GM23338 (cell line): ENCODE data around the gene RIPK4. TPM values are rescaled to one million over a fixed set of nuclear protein-coding genes. Genes with fewer than 3 reads are reported as not detected.

Experiments used
- ATAC-seq: fragments of 200-7000 bp; cut with Tn5 transposase; 3 replicates; pipeline ENCODE4 v1.9.1; 2020
- DNase-seq: peaks from one replicate; pipeline ENCODE4 v3.0.0-alpha.2; 2015; ENCODE audit warnings: low spot score
- H2AFZ ChIP-seq: fragments of 200-600 bp; sonication (generic); 2 replicates; pipeline ENCODE4 v1.8.0; 2016; ENCODE audit warnings: antibody characterized with exemption, mild to moderate bottlenecking, moderate library complexity
- H3F3A ChIP-seq: fragments of 200-600 bp; sonication (generic); replicated peaks from 2 replicates; pipeline ENCODE4 v1.8.0; 2017; ENCODE audit warnings: antibody characterized with exemption, mixed run types, low read depth
- H3K27ac ChIP-seq: fragments of 200-600 bp; sonication (generic); 2 replicates; pipeline ENCODE4 v1.6.1; 2016; ENCODE audit warnings: low read depth
- H3K27me3 ChIP-seq: fragments of 200-600 bp; sonication (generic); 2 replicates; pipeline ENCODE4 v1.8.0; 2016; ENCODE audit warnings: mild to moderate bottlenecking, mixed run types, moderate library complexity; ENCODE audit not compliant: insufficient read depth
- H3K36me3 ChIP-seq: fragments of 200-600 bp; sonication (generic); 2 replicates; pipeline ENCODE4 v1.8.0; 2016; ENCODE audit warnings: mild to moderate bottlenecking; ENCODE audit not compliant: insufficient read depth
- H3K4me1 ChIP-seq: fragments of 200-600 bp; sonication (generic); 2 replicates; pipeline ENCODE4 v1.8.0; 2016; ENCODE audit warnings: mild to moderate bottlenecking, moderate library complexity; ENCODE audit not compliant: insufficient read depth
- H3K4me2 ChIP-seq: fragments of 200-600 bp; sonication (generic); 2 replicates; pipeline ENCODE4 v1.7.1; 2017; ENCODE audit warnings: mixed run types
- H3K4me3 ChIP-seq: fragments of 200-600 bp; sonication (generic); 2 replicates; pipeline ENCODE4 v1.6.1; 2016; ENCODE audit warnings: mixed run types
- H3K79me2 ChIP-seq: fragments of 200-600 bp; sonication (generic); replicated peaks from 2 replicates; pipeline ENCODE4 v1.8.0; 2017; ENCODE audit warnings: mild to moderate bottlenecking; ENCODE audit not compliant: insufficient read depth
- H3K9me2 ChIP-seq: fragments of 200-600 bp; sonication (generic); 2 replicates; pipeline ENCODE4 v1.8.0; 2017; ENCODE audit not compliant: insufficient read depth
- H4K20me1 ChIP-seq: fragments of 200-600 bp; sonication (generic); replicated peaks from 2 replicates; pipeline ENCODE4 v1.8.0; 2017; ENCODE audit warnings: mild to moderate bottlenecking; ENCODE audit not compliant: insufficient read depth
- H3K27ac Mint-ChIP-seq: 2 replicates; pipeline ENCODE4 v1.8.0; 2020; ENCODE audit warnings: inconsistent platforms, mild to moderate bottlenecking, moderate library complexity, mixed read lengths
- H3K27me3 Mint-ChIP-seq: 3 replicates; pipeline ENCODE4 v1.8.0; 2022; ENCODE audit warnings: low read depth, mild to moderate bottlenecking, moderate library complexity, mixed read lengths, inconsistent platforms; ENCODE audit not compliant: insufficient read depth, poor library complexity
- H3K36me3 Mint-ChIP-seq: 3 replicates; pipeline ENCODE4 v1.8.0; 2021; ENCODE audit warnings: low read depth, mild to moderate bottlenecking, inconsistent platforms, moderate library complexity, mixed read lengths
- H3K4me1 Mint-ChIP-seq: 3 replicates; pipeline ENCODE4 v1.8.0; 2020; ENCODE audit warnings: mild to moderate bottlenecking, inconsistent platforms, mixed read lengths
- H3K4me3 Mint-ChIP-seq: 3 replicates; pipeline ENCODE4 v1.8.0; 2021; ENCODE audit warnings: moderate library complexity, mild to moderate bottlenecking, inconsistent platforms, mixed read lengths
- H3K9me3 Mint-ChIP-seq: 3 replicates; pipeline ENCODE4 v1.8.0; 2020; ENCODE audit warnings: moderate library complexity, mild to moderate bottlenecking, inconsistent platforms, mixed read lengths
- CREB1 ChIP-seq: fragments of 250-450 bp; sonication (Bioruptor Pico); IDR thresholded peaks from 2 replicates; pipeline ENCODE4 v1.5.0; 2020; ENCODE audit warnings: low read depth, mild to moderate bottlenecking, moderate library complexity
- EZH2 ChIP-seq: fragments of 200-600 bp; sonication (generic); IDR thresholded peaks from one replicate; pipeline ENCODE4 v1.8.0; 2017; ENCODE audit warnings: antibody characterized with exemption, mild to moderate bottlenecking, low read depth; ENCODE audit not compliant: unreplicated experiment
- EZH2phosphoT487 ChIP-seq: fragments of 200-600 bp; sonication (generic); IDR thresholded peaks from one replicate; pipeline ENCODE4 v1.8.1; 2018; ENCODE audit warnings: antibody characterized with exemption; ENCODE audit not compliant: unreplicated experiment
- JUNB ChIP-seq: IDR thresholded peaks from one replicate; pipeline ENCODE4 v1.6.1; 2016; ENCODE audit warnings: antibody characterized with exemption; ENCODE audit not compliant: unreplicated experiment
- NANOG ChIP-seq: IDR thresholded peaks from 2 replicates; pipeline ENCODE4 v1.6.1; 2016; ENCODE audit warnings: antibody characterized with exemption, borderline replicate concordance
- POLR2AphosphoS5 ChIP-seq: IDR thresholded peaks from 2 replicates; pipeline ENCODE4 v1.6.1; 2016; ENCODE audit warnings: antibody characterized with exemption, low read depth
- STAT1 ChIP-seq: IDR thresholded peaks from one replicate; pipeline ENCODE4 v1.6.1; 2016; ENCODE audit warnings: antibody characterized with exemption; ENCODE audit not compliant: unreplicated experiment
- polyA plus RNA-seq: library from polyadenylated mRNA; unstranded; fragments of >200 nt; fragmentation: Nextera tagmentation; extraction: Ambion mirVana; gene quantifications from 2 replicates; pipeline ENCODE4 v1.2.1, GENCODE V29; 2016
- total RNA-seq: library from RNA; depleted of rRNA; stranded (reverse); fragments of >200 nt; shearing (Covaris generic); gene quantifications from 2 replicates; pipeline ENCODE4 v1.2.3, GENCODE V29; 2014
- TF ChIP-seq, protein P1 (sequence below): fragments of 250-450 bp; sonication (Bioruptor Pico); IDR thresholded peaks from 2 replicates; pipeline ENCODE4 v1.5.0; 2020; ENCODE audit warnings: mild to moderate bottlenecking, moderate library complexity

Gene RIPK4
- total and polyA plus RNA-seq, 2 experiments from 2014 or later = 2.5 to 9.9 TPM

DNA sequence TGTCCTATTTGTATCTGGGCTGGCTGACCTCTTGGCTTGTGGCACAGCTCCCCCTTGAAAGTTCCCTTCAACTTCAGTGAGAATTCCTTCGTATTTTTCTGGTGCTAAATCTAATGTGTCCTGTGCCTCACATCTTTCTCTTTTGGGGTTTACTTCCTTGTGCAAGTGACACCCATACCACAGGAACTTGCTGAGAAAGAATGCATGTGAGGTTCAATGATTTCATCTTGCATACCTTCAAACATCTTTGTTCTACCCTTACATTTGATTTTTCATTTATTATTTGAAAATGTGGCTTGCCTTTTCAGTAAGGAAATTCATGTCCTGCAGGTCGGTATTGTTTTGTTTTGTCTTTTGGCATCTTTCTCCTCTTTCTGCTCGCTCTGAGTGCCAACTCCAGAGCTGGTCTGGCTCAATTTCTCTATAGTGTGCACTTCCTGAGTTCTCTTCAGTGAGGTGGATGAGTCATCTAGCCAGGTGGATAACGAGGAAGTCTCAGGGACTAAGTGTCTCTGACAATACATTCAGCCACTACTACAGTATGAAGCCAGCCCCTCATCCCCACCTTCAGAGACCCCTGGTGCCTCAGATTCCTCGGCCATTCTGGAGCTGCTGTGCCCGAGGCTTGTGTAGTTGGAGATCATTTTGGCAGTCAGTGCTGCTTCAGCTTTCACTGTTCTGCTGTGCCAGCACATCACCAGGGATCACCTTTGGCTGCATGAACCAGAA is 59.5 kb downstream of the RIPK4 start (continued):
- TF ChIP-seq, protein P1, sequence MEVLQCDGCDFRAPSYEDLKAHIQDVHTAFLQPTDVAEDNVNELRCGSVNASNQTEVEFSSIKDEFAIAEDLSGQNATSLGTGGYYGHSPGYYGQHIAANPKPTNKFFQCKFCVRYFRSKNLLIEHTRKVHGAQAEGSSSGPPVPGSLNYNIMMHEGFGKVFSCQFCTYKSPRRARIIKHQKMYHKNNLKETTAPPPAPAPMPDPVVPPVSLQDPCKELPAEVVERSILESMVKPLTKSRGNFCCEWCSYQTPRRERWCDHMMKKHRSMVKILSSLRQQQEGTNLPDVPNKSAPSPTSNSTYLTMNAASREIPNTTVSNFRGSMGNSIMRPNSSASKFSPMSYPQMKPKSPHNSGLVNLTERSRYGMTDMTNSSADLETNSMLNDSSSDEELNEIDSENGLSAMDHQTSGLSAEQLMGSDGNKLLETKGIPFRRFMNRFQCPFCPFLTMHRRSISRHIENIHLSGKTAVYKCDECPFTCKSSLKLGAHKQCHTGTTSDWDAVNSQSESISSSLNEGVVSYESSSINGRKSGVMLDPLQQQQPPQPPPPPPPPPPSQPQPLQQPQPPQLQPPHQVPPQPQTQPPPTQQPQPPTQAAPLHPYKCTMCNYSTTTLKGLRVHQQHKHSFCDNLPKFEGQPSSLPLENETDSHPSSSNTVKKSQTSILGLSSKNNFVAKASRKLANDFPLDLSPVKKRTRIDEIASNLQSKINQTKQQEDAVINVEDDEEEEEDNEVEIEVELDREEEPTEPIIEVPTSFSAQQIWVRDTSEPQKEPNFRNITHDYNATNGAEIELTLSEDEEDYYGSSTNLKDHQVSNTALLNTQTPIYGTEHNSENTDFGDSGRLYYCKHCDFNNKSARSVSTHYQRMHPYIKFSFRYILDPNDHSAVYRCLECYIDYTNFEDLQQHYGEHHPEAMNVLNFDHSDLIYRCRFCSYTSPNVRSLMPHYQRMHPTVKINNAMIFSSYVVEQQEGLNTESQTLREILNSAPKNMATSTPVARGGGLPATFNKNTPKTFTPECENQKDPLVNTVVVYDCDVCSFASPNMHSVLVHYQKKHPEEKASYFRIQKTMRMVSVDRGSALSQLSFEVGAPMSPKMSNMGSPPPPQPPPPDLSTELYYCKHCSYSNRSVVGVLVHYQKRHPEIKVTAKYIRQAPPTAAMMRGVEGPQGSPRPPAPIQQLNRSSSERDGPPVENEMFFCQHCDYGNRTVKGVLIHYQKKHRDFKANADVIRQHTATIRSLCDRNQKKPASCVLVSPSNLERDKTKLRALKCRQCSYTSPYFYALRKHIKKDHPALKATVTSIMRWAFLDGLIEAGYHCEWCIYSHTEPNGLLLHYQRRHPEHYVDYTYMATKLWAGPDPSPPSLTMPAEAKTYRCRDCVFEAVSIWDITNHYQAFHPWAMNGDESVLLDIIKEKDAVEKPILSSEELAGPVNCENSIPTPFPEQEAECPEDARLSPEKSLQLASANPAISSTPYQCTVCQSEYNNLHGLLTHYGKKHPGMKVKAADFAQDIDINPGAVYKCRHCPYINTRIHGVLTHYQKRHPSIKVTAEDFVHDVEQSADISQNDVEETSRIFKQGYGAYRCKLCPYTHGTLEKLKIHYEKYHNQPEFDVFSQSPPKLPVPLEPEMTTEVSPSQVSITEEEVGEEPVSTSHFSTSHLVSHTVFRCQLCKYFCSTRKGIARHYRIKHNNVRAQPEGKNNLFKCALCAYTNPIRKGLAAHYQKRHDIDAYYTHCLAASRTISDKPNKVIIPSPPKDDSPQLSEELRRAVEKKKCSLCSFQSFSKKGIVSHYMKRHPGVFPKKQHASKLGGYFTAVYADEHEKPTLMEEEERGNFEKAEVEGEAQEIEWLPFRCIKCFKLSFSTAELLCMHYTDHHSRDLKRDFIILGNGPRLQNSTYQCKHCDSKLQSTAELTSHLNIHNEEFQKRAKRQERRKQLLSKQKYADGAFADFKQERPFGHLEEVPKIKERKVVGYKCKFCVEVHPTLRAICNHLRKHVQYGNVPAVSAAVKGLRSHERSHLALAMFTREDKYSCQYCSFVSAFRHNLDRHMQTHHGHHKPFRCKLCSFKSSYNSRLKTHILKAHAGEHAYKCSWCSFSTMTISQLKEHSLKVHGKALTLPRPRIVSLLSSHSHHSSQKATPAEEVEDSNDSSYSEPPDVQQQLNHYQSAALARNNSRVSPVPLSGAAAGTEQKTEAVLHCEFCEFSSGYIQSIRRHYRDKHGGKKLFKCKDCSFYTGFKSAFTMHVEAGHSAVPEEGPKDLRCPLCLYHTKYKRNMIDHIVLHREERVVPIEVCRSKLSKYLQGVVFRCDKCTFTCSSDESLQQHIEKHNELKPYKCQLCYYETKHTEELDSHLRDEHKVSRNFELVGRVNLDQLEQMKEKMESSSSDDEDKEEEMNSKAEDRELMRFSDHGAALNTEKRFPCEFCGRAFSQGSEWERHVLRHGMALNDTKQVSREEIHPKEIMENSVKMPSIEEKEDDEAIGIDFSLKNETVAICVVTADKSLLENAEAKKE = no peak
- TF ChIP-seq POLR2AphosphoS5 (no peak), EZH2phosphoT487 (no peak), EZH2 (no peak)

DNA sequence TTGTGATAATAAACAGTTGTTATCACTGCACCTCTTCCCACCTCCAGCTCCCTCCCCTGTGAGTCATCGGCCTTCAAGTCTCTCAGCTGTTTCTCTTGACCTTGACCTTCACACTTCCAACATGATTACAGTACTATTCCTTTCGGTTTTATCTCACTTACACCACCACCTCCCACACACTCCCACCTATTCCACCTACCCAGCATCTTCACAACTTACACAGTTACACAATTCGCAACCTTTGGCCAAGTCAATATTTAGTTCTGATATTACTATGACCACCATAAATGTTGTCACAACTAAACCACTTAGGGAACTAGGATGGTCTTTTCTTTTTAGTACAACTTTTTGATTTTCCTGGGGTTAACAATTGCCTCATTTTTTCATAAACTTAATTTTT is 60.2 kb downstream of the RIPK4 start:
- Histone ChIP-seq H3K27me3 (no peaks in the 10 kb centered on the region), H3K4me2 (no peak overlapping the region), H3K27ac (no peak overlapping the region), H3K4me3 (no peak overlapping the region), H4K20me1 (no peaks in the 10 kb centered on the region), H3K9me2 (no peaks in the 10 kb centered on the region), H3K79me2 (no peaks in the 10 kb centered on the region), H3F3A (no peaks in the 10 kb centered on the region), H2AFZ (no peak overlapping the region), H3K36me3 (no peaks in the 10 kb centered on the region), H3K4me1 (no peaks in the 10 kb centered on the region)
- ATAC-seq = no peak
- no peak overlapping the region for H3K4me3 Mint-ChIP-seq
- H3K36me3 Mint-ChIP-seq = no peaks in the 10 kb centered on the region; the same call in 2 of the 3 replicates
- H3K27me3 Mint-ChIP-seq = peaks cover 6% of the 10 kb centered on the region
- peaks cover 25% of the 10 kb centered on the region for H3K4me1 Mint-ChIP-seq
- TF ChIP-seq STAT1 = no peak
- no peak for TF ChIP-seq CREB1 (CRISPR knock-in tag)
- TF ChIP-seq NANOG = no peak
- TF ChIP-seq EZH2 = no peak
- no peak for TF ChIP-seq JUNB
- no peak for TF ChIP-seq POLR2AphosphoS5
- TF ChIP-seq, protein P1 = no peak
- TF ChIP-seq EZH2phosphoT487 = no peak
- H3K9me3 Mint-ChIP-seq = no peaks in the 10 kb centered on the region; the same call in 1 of the 3 replicates
- DNase-seq = no peak
- H3K27ac Mint-ChIP-seq = no peak overlapping the region
